ENCODE data around the gene SEC22A. TPM values are rescaled to one million over a fixed set of nuclear protein-coding genes. Genes with fewer than 3 reads are reported as not detected.

SEC22A gene
- total and polyA plus RNA-seq, 2 of the 8 experiments (the other 6 are each of a cell fraction or from before 2014, with no cell fraction given): 10.6 to 17.1 TPM

DNA sequence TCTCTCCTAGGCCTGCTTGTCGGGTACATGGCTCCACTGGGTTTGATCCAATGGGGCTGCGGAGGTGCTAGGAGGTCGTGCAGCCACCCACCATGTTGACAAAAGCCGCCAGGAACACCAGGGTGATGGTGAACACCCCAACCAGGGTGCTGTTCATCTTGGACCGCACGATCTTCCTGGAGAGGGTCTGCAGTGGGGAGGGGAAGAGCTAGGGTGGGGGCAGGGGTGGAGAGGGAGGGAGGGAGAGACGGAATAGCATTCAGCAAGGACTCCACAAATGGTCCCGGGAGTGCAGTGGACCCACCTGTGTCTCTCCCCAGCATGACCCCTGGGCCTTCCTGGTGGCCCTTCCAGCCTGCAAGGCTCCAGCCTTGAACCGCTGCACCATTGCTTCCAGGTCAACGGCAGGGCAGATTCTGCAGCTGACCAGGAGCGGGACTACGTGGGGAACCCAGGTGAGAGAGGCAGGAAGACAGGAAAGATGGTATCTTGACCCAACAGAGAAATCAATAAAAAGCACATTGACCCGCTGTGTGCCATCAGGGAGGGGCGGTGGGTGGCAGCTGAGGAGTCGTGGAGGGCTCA, 102.3 kb downstream of the SEC22A start:
- no peak overlapping the region for H3K27ac ChIP-seq (ENCODE audit: low read depth, low read length)
- H4K91ac ChIP-seq (replicated peaks; ENCODE audit: insufficient read length, low read length): no peak overlapping the region
- FAIRE-seq (no peak), DNase-seq (ENCODE audit: low read depth in 1 of 2, low spot score in 2 of 2) (no peak)
- ChIA-PET CTCF (ENCODE audit: partially characterized antibody) (interaction anchor here (0.6 to 17.6 kb wide), 11 partner anchors 8 to 256 kb away, joined by 3 to 245 read pairs (median 8); no protein-coding TSS in a partner anchor), POLR2A (ENCODE audit: partially characterized antibody) (interaction anchor here (1.1 to 4.2 kb wide), 3 partner anchors 9 to 222 kb away, joined by 3 to 26 read pairs (median 3); no protein-coding TSS in a partner anchor)
- no peak overlapping the region for H2BK5ac ChIP-seq (ENCODE audit: low read depth, low read length)
- H3K4me2 ChIP-seq (ENCODE audit: insufficient read depth in 1 of 2, low read depth in 2 of 2, low read length in 2 of 2): no peak overlapping the region
- no peak overlapping the region for H2BK120ac ChIP-seq (replicated peaks; ENCODE audit: low read depth, low read length)
- H3K27me3 ChIP-seq (replicated peaks in 1 of 4; ENCODE audit: control insufficient read depth in 3 of 4, extremely low read depth in 1 of 4, insufficient read depth in 3 of 4, low read length in 3 of 4): no peaks in the 10 kb centered on the region
- H4K5ac ChIP-seq (ENCODE audit: insufficient read length, low read depth, low read length): no peak overlapping the region
- H3K18ac ChIP-seq (ENCODE audit: extremely low read depth, low read length): no peak overlapping the region
- no peaks in the 10 kb centered on the region for H3K79me2 ChIP-seq (ENCODE audit: control insufficient read depth in 1 of 2, insufficient read depth in 2 of 2, low read length in 2 of 2)
- no peak overlapping the region for H2BK20ac ChIP-seq (ENCODE audit: low read length)
- H3K79me1 ChIP-seq (ENCODE audit: low read depth, low read length): peaks cover 2% of the 10 kb centered on the region; the same call in 1 of the 2 replicates
- no peaks in the 10 kb centered on the region for H4K20me1 ChIP-seq (replicated peaks in 1 of 2; ENCODE audit: control insufficient read depth in 1 of 2, insufficient read depth in 2 of 2, low read length in 2 of 2)
- no peak overlapping the region for H3K4ac ChIP-seq (replicated peaks; ENCODE audit: insufficient read length, low read depth, low read length)
- WGBS, 2 experiments (ENCODE audit: extremely low coverage in 1 of 2, insufficient coverage in 1 of 2, insufficient read length in 1 of 2, insufficient replicate concordance in 2 of 2, low coverage in 1 of 2, low lambda C conversion rate in 2 of 2, missing lambda C conversion rate in 1 of 2): 95% methylated on average over 10 of the region's 15 CpGs; no CpG with 5 or more reads in 1 of the 2 experiments
- H4K8ac ChIP-seq (ENCODE audit: extremely low read depth, insufficient read depth, low read length): no peak overlapping the region
- H3K9ac ChIP-seq (replicated peaks in 1 of 4; ENCODE audit: extremely low read depth in 1 of 4, low read depth in 3 of 4, low read length in 3 of 4): no peak overlapping the region
- no peaks in the 10 kb centered on the region for H3K9me3 ChIP-seq (ENCODE audit: insufficient read depth in 2 of 2, low read depth in 1 of 2, low read length in 1 of 2)
- H3K4me3 ChIP-seq (ENCODE audit: extremely low read depth in 1 of 4, insufficient read depth in 2 of 4, low read depth in 3 of 4, low read length in 4 of 4): no peak overlapping the region
- no peak overlapping the region for H2BK15ac ChIP-seq (ENCODE audit: low read length)
- no peak overlapping the region for H3K56ac ChIP-seq (replicated peaks; ENCODE audit: insufficient read length, low read depth, low read length)
- H3K23me2 ChIP-seq (ENCODE audit: low read depth, low read length): no peaks in the 10 kb centered on the region
- peaks cover 0 to 13% (median 6%) of the 10 kb centered on the region in 4 experiments; a peak in 4 of 8 replicates for H3K36me3 ChIP-seq (ENCODE audit: control insufficient read depth in 2 of 4, insufficient read depth in 4 of 4, low read length in 3 of 4)
- no peak overlapping the region for H3K14ac ChIP-seq (ENCODE audit: insufficient read length)
- no peak overlapping the region for H2AFZ ChIP-seq (ENCODE audit: low read length)
- H3K4me1 ChIP-seq (replicated peaks in 1 of 4; ENCODE audit: control insufficient read depth in 3 of 4, insufficient read depth in 4 of 4, low read length in 3 of 4): peaks cover 0 to 2% (median 0%) of the 10 kb centered on the region in 4 experiments; a peak in 1 of 7 replicates
- no peak overlapping the region for H2AK5ac ChIP-seq (ENCODE audit: low read depth, low read length)
- H2BK12ac ChIP-seq (ENCODE audit: low read depth, low read length): no peak overlapping the region
- H3K23ac ChIP-seq (ENCODE audit: insufficient read length): no peak overlapping the region
- TF ChIP-seq TBP (IDR thresholded peaks at IDR 0.05; ENCODE audit: low read depth, low read length): no peak
- TF ChIP-seq BACH1 (IDR thresholded peaks at IDR 0.05; ENCODE audit: low read length): no peak
- no peak for TF ChIP-seq E2F6 (IDR thresholded peaks at IDR 0.05)
- no peak for TF ChIP-seq TCF12 (IDR thresholded peaks at IDR 0.05; ENCODE audit: low read depth, low read length)
- no peak for TF ChIP-seq CBX8 (IDR thresholded peaks at IDR 0.05; ENCODE audit: borderline replicate concordance, low read depth, low read length)
- TF ChIP-seq ATF3 (IDR thresholded peaks at IDR 0.05; ENCODE audit: insufficient read depth, low read depth, low read length): no peak
- no peak for TF ChIP-seq SP1 (IDR thresholded peaks at IDR 0.05; ENCODE audit: low read depth, low read length)
- no peak for TF ChIP-seq SUZ12 (IDR thresholded peaks at IDR 0.05; ENCODE audit: low read length)
- no peak for TF ChIP-seq GTF2F1 (IDR thresholded peaks at IDR 0.05; ENCODE audit: borderline replicate concordance, low read depth, low read length)
- no peak for TF ChIP-seq HDAC2 (IDR thresholded peaks at IDR 0.05; ENCODE audit: borderline replicate concordance in 1 of 2, low read depth in 2 of 2, low read length in 2 of 2)
- TF ChIP-seq KDM4A (IDR thresholded peaks at IDR 0.05; ENCODE audit: low read depth, low read length, severe bottlenecking): no peak
